Adrenal gland (tissue), 5 donors: ENCODE results near the gene TMEM238L.

Experiments used
- POLR2A ChIP-seq, 2 donors: fragments of 450-650 bp; IDR thresholded peaks; one replicate each; pipeline ENCODE4 v1.6.1; 2017; ENCODE audit warnings: antibody characterized with exemption in 2 of 2, mild to moderate bottlenecking in 2 of 2, moderate library complexity in 1 of 2
- TF ChIP-seq, protein P1 (sequence below), 6 experiments: fragments of 450-650 bp in 4 of 6; fragments of 200-600 bp in 2 of 6; sonication (generic) in 1 of 6; IDR thresholded peaks; 1 replicate in 5 of 6; 2 replicates in 1 of 6; pipeline versions ENCODE4 v1.5.1 to v1.8.0; 2016 to 2021; ENCODE audit warnings: antibody characterized with exemption in 6 of 6, mild to moderate bottlenecking in 2 of 6, moderate library complexity in 1 of 6
- donor health status: DM: no; HTN: no; CAD: no.

DNA sequence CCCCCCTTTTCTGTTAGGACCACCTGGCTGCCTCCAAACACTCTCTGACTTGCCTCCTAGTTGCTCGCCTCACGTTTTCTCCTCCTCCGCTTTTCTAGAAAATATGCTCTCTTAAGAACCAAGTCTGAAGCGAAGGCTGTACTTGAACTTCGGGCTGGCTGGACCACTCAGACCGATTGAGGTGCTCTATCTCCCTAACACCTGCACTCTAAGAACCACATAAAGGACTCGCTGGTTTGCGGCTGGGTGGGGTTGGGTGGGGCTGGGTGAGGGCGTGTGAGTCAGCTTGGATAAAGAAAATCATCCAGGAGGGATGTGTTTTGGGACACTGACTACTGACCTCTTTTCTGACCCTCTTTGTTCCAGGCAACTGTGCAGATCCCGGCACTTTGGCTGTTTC lies 51.2 kb downstream of the TMEM238L start:
- TF ChIP-seq, protein P1, sequence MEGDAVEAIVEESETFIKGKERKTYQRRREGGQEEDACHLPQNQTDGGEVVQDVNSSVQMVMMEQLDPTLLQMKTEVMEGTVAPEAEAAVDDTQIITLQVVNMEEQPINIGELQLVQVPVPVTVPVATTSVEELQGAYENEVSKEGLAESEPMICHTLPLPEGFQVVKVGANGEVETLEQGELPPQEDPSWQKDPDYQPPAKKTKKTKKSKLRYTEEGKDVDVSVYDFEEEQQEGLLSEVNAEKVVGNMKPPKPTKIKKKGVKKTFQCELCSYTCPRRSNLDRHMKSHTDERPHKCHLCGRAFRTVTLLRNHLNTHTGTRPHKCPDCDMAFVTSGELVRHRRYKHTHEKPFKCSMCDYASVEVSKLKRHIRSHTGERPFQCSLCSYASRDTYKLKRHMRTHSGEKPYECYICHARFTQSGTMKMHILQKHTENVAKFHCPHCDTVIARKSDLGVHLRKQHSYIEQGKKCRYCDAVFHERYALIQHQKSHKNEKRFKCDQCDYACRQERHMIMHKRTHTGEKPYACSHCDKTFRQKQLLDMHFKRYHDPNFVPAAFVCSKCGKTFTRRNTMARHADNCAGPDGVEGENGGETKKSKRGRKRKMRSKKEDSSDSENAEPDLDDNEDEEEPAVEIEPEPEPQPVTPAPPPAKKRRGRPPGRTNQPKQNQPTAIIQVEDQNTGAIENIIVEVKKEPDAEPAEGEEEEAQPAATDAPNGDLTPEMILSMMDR (IDR thresholded peaks at IDR 0.05), result no peak
- no peak for TF ChIP-seq POLR2A (IDR thresholded peaks at IDR 0.05)
